LNCaP clone FGC (cell line): ENCODE measurements around the gene LY86.
"Not testable (repeated sequence)": the region's sequence is repeated elsewhere in the genome, so short reads cannot be mapped to it uniquely, and the experiment has no call there.

ENCODE experiments used
- DNase-seq: peaks from one replicate; pipeline ENCODE4 v3.0.0-alpha.2; 2011; ENCODE audit warnings: low read depth
- H3K4me3 ChIP-seq: 2 replicates; pipeline ENCODE4 v1.5.1; 2011; ENCODE audit warnings: mild to moderate bottlenecking, low read depth, low read length, control low read depth
- TF ChIP-seq, protein P1 (sequence below): IDR thresholded peaks from 2 replicates; pipeline ENCODE4 v1.5.1; 2012; ENCODE audit warnings: mild to moderate bottlenecking; ENCODE audit not compliant: control insufficient read depth, insufficient read depth; ENCODE audit errors: extremely low read depth

Gene LY86

DNA sequence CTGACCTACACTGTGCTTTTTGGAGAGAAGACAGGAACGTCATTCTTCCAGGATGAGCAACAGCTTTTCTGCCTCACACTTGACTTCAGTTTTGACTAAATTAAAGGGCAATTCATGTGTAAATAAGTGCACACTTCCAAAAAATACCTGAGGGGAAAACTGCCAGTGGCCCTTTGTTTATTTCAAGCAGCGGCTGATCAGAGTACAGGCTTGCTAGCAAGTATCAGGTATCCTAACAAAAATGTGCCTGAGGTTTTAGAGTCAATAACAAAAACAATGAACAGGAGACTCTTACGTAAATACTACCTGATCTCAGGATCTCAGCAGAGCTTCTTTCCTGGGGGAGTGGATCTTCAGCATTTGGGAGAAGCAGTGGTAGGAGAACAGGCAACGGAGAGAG is 12.4 kb downstream of the LY86 start:
- DNase-seq = no peak
- no peak overlapping the region for H3K4me3 ChIP-seq
- TF ChIP-seq, protein P1, sequence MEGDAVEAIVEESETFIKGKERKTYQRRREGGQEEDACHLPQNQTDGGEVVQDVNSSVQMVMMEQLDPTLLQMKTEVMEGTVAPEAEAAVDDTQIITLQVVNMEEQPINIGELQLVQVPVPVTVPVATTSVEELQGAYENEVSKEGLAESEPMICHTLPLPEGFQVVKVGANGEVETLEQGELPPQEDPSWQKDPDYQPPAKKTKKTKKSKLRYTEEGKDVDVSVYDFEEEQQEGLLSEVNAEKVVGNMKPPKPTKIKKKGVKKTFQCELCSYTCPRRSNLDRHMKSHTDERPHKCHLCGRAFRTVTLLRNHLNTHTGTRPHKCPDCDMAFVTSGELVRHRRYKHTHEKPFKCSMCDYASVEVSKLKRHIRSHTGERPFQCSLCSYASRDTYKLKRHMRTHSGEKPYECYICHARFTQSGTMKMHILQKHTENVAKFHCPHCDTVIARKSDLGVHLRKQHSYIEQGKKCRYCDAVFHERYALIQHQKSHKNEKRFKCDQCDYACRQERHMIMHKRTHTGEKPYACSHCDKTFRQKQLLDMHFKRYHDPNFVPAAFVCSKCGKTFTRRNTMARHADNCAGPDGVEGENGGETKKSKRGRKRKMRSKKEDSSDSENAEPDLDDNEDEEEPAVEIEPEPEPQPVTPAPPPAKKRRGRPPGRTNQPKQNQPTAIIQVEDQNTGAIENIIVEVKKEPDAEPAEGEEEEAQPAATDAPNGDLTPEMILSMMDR = no peak

DNA sequence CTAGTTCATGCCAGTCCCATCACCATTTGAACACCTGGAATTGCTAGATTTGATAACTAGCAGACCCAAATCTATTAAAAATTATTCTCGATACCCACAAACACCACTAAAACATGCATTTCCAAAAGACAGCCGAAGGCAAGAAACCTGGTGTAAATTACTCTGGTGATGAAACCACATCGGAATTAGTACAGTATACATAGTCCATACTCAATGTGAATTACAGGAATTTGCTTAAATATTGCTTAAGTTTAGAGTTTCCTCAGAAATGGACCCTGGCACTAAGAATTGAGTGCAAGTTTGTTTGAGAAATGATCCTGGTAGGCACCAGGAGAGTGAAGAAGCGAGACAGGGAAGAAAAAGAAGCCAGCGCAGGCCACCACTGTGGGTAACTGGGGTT is 13.7 kb downstream of the LY86 start:
- TF ChIP-seq, protein P1 = no peak
- H3K4me3 ChIP-seq = no peak overlapping the region
- DNase-seq = no peak

DNA sequence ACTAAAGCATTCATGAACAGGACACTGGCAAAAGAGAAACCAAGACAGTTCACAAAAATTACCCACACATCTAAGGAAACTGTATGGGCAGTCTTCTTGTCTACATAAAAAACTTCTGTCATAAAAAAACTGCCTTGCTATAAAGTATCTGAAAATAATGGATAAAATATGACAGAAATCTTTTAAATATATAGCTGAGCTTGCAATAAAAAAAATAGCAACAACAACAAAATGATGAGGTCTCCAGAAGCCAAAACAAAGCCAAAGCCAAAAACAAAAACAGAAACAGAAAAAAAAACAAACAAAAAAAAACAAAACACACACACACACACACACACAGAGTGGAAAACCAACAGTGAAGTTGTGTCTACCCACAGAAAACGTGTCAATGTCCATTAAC is 14.8 kb downstream of the LY86 start:
- H3K4me3 ChIP-seq = no peak overlapping the region
- no peak for DNase-seq
- TF ChIP-seq, protein P1 = no peak

DNA sequence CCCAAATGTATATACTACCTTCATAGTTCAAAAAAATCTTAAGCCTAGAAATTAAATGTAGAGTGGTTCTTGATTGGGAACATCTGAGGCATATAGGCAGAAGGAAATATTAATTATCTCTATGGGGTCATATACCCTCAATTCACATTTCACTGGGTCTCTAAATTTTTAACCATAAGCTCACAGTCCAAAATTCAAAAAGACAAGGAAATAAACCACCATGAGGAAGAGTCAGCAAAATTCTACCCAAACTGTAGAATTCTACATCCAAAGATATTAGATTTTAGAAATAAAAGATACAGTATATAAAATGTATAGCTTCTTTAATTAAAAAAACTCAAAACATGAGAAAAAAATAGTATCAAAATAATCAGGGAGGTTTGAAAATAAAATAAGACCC is 15.5 kb downstream of the LY86 start:
- H3K4me3 ChIP-seq = no peak overlapping the region
- no peak for DNase-seq
- TF ChIP-seq, protein P1 = no peak

DNA sequence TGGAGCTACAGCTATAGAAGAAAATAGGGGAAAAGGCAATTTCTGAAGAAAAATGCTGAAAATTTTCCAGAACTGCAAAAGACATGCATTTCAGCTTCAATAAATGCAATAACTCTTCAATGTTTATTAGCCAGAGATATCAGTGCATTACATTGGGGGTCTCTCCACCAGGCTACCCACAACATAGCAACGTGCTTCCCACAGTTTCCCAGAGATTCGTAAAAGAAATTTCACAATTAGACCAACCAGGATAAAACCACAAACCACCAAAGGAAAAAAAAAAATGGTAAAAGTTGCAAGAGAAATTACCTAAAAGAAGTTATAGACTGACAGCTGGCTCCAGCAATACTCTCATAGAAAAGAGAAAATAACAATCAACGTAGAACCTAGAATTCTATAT is 16.0 kb downstream of the LY86 start:
- TF ChIP-seq, protein P1 = no peak
- DNase-seq = no peak
- H3K4me3 ChIP-seq = no peak overlapping the region

DNA sequence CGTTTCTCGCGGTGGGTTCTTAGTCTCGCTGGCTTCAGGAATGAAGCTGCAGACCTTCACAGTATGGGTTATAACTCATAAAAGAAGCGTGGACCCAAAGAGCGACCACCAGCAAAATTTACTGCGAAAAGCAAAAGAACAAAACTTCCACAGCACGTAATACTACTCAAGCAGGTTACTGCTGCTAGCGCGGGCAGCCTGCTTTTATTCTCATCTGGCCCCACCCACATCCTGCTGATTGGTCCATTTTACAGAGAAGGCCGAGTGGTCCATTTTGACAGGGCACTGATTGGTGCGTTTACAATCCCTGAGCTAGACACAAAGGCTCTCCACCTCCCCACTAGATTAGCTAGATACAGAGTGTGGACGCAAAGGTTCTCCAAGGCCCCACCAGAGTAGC is 17.4 kb downstream of the LY86 start:
- TF ChIP-seq, protein P1 = no peak
- H3K4me3 ChIP-seq = no peak overlapping the region
- no peak for DNase-seq

DNA sequence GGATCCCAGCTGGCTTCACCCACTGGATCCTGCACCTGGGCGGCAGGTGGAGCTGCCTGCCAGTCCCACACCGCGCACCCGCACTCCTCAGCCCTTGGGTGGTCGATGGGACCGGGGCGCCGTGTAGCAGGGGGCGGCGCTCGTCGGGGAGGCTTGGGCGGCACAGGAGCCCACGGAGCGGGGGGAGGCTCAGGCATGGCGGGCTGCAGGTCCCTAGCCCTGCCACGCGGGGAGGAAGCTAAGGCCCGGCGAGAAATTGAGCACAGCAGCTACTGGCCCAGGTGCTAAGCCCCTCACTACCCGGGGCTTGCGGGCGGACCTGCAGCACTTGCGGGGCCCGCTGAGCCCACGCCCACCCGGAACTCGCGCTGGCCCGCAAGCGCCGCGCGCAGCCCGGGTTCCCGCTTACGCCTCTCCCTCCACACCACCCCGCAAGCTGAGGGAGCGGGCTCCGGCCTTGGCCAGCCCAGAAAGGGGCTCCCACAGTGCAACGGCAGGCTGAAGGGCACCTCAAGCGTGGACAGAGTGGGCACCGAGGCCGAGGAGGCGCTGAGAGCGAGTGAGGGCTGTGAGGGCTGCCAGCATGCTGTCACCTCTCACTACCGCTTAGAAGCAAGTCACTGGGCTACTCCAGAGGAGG is 18.0 kb downstream of the LY86 start:
- DNase-seq, H3K4me3 ChIP-seq: not testable (repeated sequence)
